Esophagus squamous epithelium (tissue), 5 donors: ENCODE data around the gene LCE1F. TPM values are rescaled to one million over a fixed set of nuclear protein-coding genes. Genes with fewer than 3 reads are reported as not detected.

Source experiments
- DNase-seq: peaks from one replicate; lab custom pipeline; 2025; lab: John Stamatoyannopoulos, UW
- H3K27ac ChIP-seq, 4 donors: fragments of 200-600 bp; sonication (generic); one replicate each; pipeline ENCODE4 v1.5.1; 2016 to 2019; ENCODE audit warnings: mild to moderate bottlenecking in 1 of 4
- H3K27me3 ChIP-seq, 4 donors: fragments of 200-600 bp; sonication (generic); 1 replicate in 3 of 4; 2 replicates in 1 of 4; pipeline versions ENCODE4 v1.5.1 to v1.6.0; 2017 to 2021; ENCODE audit warnings: antibody characterized with exemption in 1 of 4
- H3K36me3 ChIP-seq, 3 donors: fragments of 200-600 bp; sonication (generic); one replicate each; pipeline ENCODE4 v1.5.1; 2016 to 2019
- H3K4me1 ChIP-seq, 3 donors: fragments of 200-600 bp; sonication (generic); one replicate each; pipeline ENCODE4 v1.5.1; 2017 to 2019
- H3K4me3 ChIP-seq, 4 donors: fragments of 200-600 bp; sonication (generic); 1 replicate in 3 of 4; 2 replicates in 1 of 4; pipeline ENCODE4 v1.5.1; 2016 to 2019; ENCODE audit warnings: mild to moderate bottlenecking in 2 of 4, moderate library complexity in 1 of 4
- H3K9me3 ChIP-seq, 3 donors: fragments of 200-600 bp; sonication (generic); one replicate each; pipeline ENCODE4 v1.5.1; 2016 to 2019
- CTCF ChIP-seq, 6 experiments: fragments of 450-650 bp in 4 of 6; fragments of 200-600 bp in 2 of 6; sonication (generic) in 2 of 6; IDR thresholded peaks; one replicate each; pipeline ENCODE4 v1.5.1; 2016 to 2019; ENCODE audit warnings: antibody characterized with exemption in 6 of 6, mild to moderate bottlenecking in 4 of 6, moderate library complexity in 4 of 6
- POLR2A ChIP-seq, 4 donors: fragments of 450-650 bp; IDR thresholded peaks; one replicate each; pipeline ENCODE4 v1.6.1; 2017; ENCODE audit warnings: antibody characterized with exemption in 4 of 4, mild to moderate bottlenecking in 4 of 4, moderate library complexity in 3 of 4
- WGBS, 2 donors: methylation state at CpG; one replicate each; pipeline ENCODE4 v1.1.5; 2018; 5-methylcytosine and 5-hydroxymethylcytosine counted together
- intact Hi-C: fragments of 100-400 bp; cut with DNase I; formaldehyde crosslinking; loops from one replicate; pipeline ENCODE4 v1.15.0; 2022
- total RNA-seq, 4 donors: library from RNA; depleted of rRNA; stranded (reverse); fragments of >200 nt; gene quantifications; one replicate each; pipeline ENCODE4 v1.1.0, GENCODE V29; 2016
- donor health status: DM: yes; HTN: yes; CAD: no.

Gene LCE1F
- total RNA-seq, 4 donors from 2014 or later, result not detected

- no peaks in the 10 kb centered on the region for H3K4me1 ChIP-seq
- intact Hi-C loops, result no loop called here
- H3K36me3 ChIP-seq, result no peaks in the 10 kb centered on the region
- H3K9me3 ChIP-seq, result no peaks in the 10 kb centered on the region
- H3K4me3 ChIP-seq, result no peak overlapping the region
- H3K27ac ChIP-seq, result no peak overlapping the region
- DNase-seq, result no peak
- TF ChIP-seq CTCF (IDR thresholded peaks at IDR 0.05) (no peak), POLR2A (IDR thresholded peaks at IDR 0.05) (no peak)
- 58 to 62% methylated on average over 4 of the region's 4 CpGs for WGBS, 2 donors
- H3K27me3 ChIP-seq, result no peaks in the 10 kb centered on the region
These were observed 20.7 kb downstream of the LCE1F start for GRCh38 chr1:152795686-152796085.

DNA sequence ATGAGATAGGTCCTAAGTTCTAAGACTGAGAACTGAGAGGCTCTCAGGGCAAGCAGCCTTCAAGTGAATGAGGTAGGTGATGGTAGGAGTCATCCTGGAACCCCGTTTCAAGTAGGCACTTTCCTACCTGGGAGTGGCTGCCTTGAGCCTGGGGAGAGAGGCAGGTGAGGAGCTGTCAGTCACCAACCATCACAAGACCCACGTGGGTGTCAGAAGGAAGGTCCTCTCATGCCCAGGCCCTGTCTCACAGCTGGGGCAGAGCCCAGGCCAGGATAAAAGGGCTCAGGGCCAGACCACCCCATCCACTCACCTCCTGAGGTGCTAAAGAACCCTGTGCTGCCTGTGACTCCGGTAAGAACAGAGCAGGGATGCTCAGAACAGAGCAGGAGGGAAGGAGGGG, 21.5 kb downstream of the LCE1F start, which contains the start of gene LCE1D:
Gene LCE1D, plus strand, starts transcription at position 301 of the 400 bp plus-strand sequence. CDS start 1,074 bp downstream, outside the sequence.
- H3K27me3 ChIP-seq, result no peaks in the 10 kb centered on the region
- TF ChIP-seq POLR2A (IDR thresholded peaks at IDR 0.05) (no peak), CTCF (IDR thresholded peaks at IDR 0.05) (no peak)
- no peak for DNase-seq
- intact Hi-C loops, result no loop called here
- no peak within 1 kb of the TSS for H3K4me3 ChIP-seq
- no peaks in the 10 kb centered on the region for H3K4me1 ChIP-seq
- no peak within 1 kb of the TSS for H3K27ac ChIP-seq
- 54 to 58% methylated on average over 2 of the region's 3 CpGs for WGBS, 2 donors
- no peaks in the 10 kb centered on the region for H3K36me3 ChIP-seq
- H3K9me3 ChIP-seq, result no peaks in the 10 kb centered on the region

DNA sequence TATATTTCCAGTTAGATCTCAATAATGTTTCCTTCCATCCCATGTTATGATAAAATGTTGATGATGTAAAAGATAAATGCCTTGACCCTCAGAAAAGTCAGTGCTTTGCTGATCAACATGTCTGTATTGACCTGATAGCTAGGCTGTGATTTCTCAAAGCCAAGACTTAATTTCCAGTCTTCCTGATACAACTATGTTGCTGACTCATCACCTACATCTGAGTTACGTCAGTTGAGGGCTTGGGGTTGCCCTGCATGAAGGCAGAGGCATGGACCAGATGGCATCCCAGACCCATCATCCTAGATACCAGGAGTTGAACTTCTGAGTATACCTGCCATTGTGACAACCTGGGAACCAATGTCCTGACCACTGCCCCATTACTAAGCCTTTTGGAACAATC, 26.4 kb downstream of the LCE1F start:
- 38 to 44% methylated on average over 1 of the region's 1 CpG for WGBS, 2 donors
- no peaks in the 10 kb centered on the region for H3K36me3 ChIP-seq
- peaks cover 0 to 6% (median 4%) of the 10 kb centered on the region in 3 donors for H3K4me1 ChIP-seq
- intact Hi-C loops, result no loop called here
- H3K9me3 ChIP-seq, result no peaks in the 10 kb centered on the region
- no peak overlapping the region for H3K27ac ChIP-seq
- no peak for TF ChIP-seq CTCF (IDR thresholded peaks at IDR 0.05)
- no peak for TF ChIP-seq POLR2A (IDR thresholded peaks at IDR 0.05)
- DNase-seq, result no peak
- H3K27me3 ChIP-seq, result no peaks in the 10 kb centered on the region
- no peak overlapping the region for H3K4me3 ChIP-seq

DNA sequence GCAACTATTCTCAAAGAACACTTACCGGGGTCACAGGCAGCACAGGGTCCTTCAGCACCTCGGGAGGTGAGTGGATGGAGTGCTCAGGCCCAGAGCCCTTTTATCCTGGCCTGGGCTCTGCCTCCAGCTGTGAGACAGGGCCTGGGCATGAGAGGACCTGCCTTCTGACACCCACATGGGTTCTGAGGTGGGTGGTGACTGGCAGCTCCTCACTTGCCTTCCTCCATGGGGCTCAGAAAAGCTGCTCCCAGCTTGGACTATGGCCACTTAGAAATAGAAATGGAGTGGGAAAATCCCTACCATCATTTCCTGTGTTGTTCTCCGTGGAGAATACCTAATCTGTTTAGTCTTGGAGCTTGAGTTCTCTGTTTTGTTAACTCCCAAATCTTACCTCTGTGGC, 31.6 kb downstream of the LCE1F start, which contains the start of gene LCE1C:
Gene LCE1C, minus strand, starts transcription at position 76 of the 400 bp plus-strand sequence. CDS start 1,173 bp downstream, outside the sequence.
- no peak for DNase-seq
- WGBS, 2 donors, result 8 to 18% methylated on average over 1 to 3 of the region's 3 CpGs
- Histone ChIP-seq H3K4me3 (no peak within 1 kb of the TSS), H3K27me3 (no peaks in the 10 kb centered on the region), H3K27ac (no peak within 1 kb of the TSS), H3K9me3 (no peaks in the 10 kb centered on the region), H3K4me1 (peaks cover 0 to 21% (median 6%) of the 10 kb centered on the region in 3 donors), H3K36me3 (no peaks in the 10 kb centered on the region)
- intact Hi-C loops, result no loop called here
- TF ChIP-seq CTCF (IDR thresholded peaks at IDR 0.05) (no peak), POLR2A (IDR thresholded peaks at IDR 0.05) (no peak)

DNA sequence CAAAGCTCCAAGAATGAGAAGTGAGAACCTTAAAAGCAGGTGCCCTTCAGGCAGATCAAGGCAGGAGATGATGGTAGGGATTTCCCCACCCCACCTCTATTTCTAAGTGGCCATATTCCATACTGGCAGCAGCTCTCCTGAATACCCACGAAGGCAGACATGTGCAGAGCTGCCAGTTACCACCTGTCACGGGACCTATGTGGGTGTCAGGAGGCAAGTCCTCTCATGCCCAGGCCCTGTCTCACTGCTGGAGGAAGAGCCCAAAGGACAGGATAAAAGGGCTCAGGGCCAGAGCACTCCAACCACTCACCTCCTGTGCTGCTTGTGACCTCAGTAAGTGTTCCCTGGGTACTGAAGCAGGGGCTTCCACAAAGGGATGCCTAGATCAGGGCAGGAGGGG, 36.1 kb downstream of the LCE1F start:
- no peak for DNase-seq
- 31 to 41% methylated on average over 2 of the region's 2 CpGs for WGBS, 2 donors

More for the DNA sequence above, 36.1 kb downstream of the LCE1F start:
- peaks cover 0 to 17% (median 5%) of the 10 kb centered on the region in 3 donors for H3K4me1 ChIP-seq
- no peaks in the 10 kb centered on the region for H3K36me3 ChIP-seq
- H3K9me3 ChIP-seq, result no peaks in the 10 kb centered on the region
- intact Hi-C loops, result no loop called here
- no peak overlapping the region for H3K4me3 ChIP-seq
- TF ChIP-seq CTCF (IDR thresholded peaks at IDR 0.05), result no peak
- no peak for TF ChIP-seq POLR2A (IDR thresholded peaks at IDR 0.05)
- no peak overlapping the region for H3K27ac ChIP-seq
- H3K27me3 ChIP-seq, result no peaks in the 10 kb centered on the region
